ENCODE measurements around the gene TAGAP.

TAGAP gene

GRCh38 chr6:159044899-159045727, at the start of gene TAGAP:
TSS of gene TAGAP (minus strand) at chr6:159044991. CDS start at chr6:159044146, 845 bp downstream.
- H3K4me3 ChIP-seq (ENCODE audit: low read depth, low read length): no peak within 1 kb of the TSS
- in situ Hi-C loops (cut with HindIII; ENCODE audit: low sequenced_read_pairs): no loop called here
- DNase-seq (ENCODE audit: low read depth): no peak

GRCh38 chr6:159093609-159094443, 49.0 kb upstream of the TAGAP start:
- DNase-seq (ENCODE audit: low read depth): no peak
- in situ Hi-C loops (cut with HindIII; ENCODE audit: low sequenced_read_pairs): no loop called here
- no peak for TF ChIP-seq CTCF (IDR thresholded peaks at IDR 0.05; ENCODE audit: low read depth, low read length, missing control alignments)
- H3K4me3 ChIP-seq (ENCODE audit: low read depth, low read length): no peak overlapping the region

More at GRCh38 chr6:159044899-159045727, at the start of gene TAGAP:
- TF ChIP-seq CTCF (IDR thresholded peaks at IDR 0.05; ENCODE audit: low read depth, low read length, missing control alignments): no peak

- in situ Hi-C loops (cut with HindIII; ENCODE audit: low sequenced_read_pairs): no loop called here
- no peak for TF ChIP-seq CTCF (IDR thresholded peaks at IDR 0.05; ENCODE audit: low read depth, low read length, missing control alignments)
- no peak for DNase-seq (ENCODE audit: low read depth)
- no peak overlapping the region for H3K4me3 ChIP-seq (ENCODE audit: low read depth, low read length)
Observed at GRCh38 chr6:159092631-159093030, 47.8 kb upstream of the TAGAP start.

- TF ChIP-seq CTCF (IDR thresholded peaks at IDR 0.05; ENCODE audit: low read depth, low read length, missing control alignments): no peak
- DNase-seq (ENCODE audit: low read depth): no peak
- in situ Hi-C loops (cut with HindIII; ENCODE audit: low sequenced_read_pairs): no loop called here
- H3K4me3 ChIP-seq (ENCODE audit: low read depth, low read length): no peak overlapping the region
Observed at GRCh38 chr6:159090530-159091480, 46.0 kb upstream of the TAGAP start.

GRCh38 chr6:159089909-159090308, 45.1 kb upstream of the TAGAP start:
- TF ChIP-seq CTCF (IDR thresholded peaks at IDR 0.05; ENCODE audit: low read depth, low read length, missing control alignments): no peak
- in situ Hi-C loops (cut with HindIII; ENCODE audit: low sequenced_read_pairs): no loop called here
- H3K4me3 ChIP-seq (ENCODE audit: low read depth, low read length): no peak overlapping the region
- no peak for DNase-seq (ENCODE audit: low read depth)

GRCh38 chr6:159089443-159089842, 44.7 kb upstream of the TAGAP start:
- no peak for DNase-seq (ENCODE audit: low read depth)
- in situ Hi-C loops (cut with HindIII; ENCODE audit: low sequenced_read_pairs): no loop called here
- TF ChIP-seq CTCF (IDR thresholded peaks at IDR 0.05; ENCODE audit: low read depth, low read length, missing control alignments): no peak
- H3K4me3 ChIP-seq (ENCODE audit: low read depth, low read length): no peak overlapping the region
